ENCODE measurements around the gene ZNF891.

Gene ZNF891

GRCh38 chr12:133061954-133062353 lies 68.1 kb downstream of the ZNF891 start:
- no peak for DNase-seq (ENCODE audit: low read depth, low spot score)

- DNase-seq (ENCODE audit: low read depth, low spot score): no peak
Observed at GRCh38 chr12:133058203-133059113, 71.6 kb downstream of the ZNF891 start.

GRCh38 chr12:133057446-133057845 lies 72.6 kb downstream of the ZNF891 start:
- no peak for DNase-seq (ENCODE audit: low read depth, low spot score)

All from activated CD4-positive, CD25-positive, alpha-beta regulatory T cell treated with anti-CD3 and anti-CD28 coated beads, Interleukin-2, amount 50 U/mL, for 16 hours (primary cell).